GM21576 (cell line): Measurements from ENCODE around the gene ITPK1.

Experiments used
- ATAC-seq: cut with Tn5 transposase; IDR thresholded peaks from one replicate; pipeline ENCODE4 v1.9.1; 2021; ENCODE audit warnings: mild to moderate bottlenecking, moderate library complexity; ENCODE audit not compliant: unreplicated experiment

Gene ITPK1

GRCh38 chr14:92974541-92975345, 141.0 kb downstream of the ITPK1 start:
- ATAC-seq, result no peak

GRCh38 chr14:92973798-92974372, 141.8 kb downstream of the ITPK1 start:
- no peak for ATAC-seq

GRCh38 chr14:92973261-92973797, 142.4 kb downstream of the ITPK1 start:
- ATAC-seq, result no peak

GRCh38 chr14:92971601-92972180, 144.0 kb downstream of the ITPK1 start:
- no peak for ATAC-seq

GRCh38 chr14:92970271-92970670, 145.5 kb downstream of the ITPK1 start:
- no peak for ATAC-seq

GRCh38 chr14:92969871-92970270, 145.9 kb downstream of the ITPK1 start:
- ATAC-seq, result no peak

- no peak for ATAC-seq
Measured at GRCh38 chr14:92969430-92969829, 146.3 kb downstream of the ITPK1 start.

GRCh38 chr14:92968291-92969020, 147.3 kb downstream of the ITPK1 start:
- ATAC-seq, result no peak

GRCh38 chr14:92967346-92967926, 148.3 kb downstream of the ITPK1 start:
- no peak for ATAC-seq

GRCh38 chr14:92965281-92965680, 150.4 kb downstream of the ITPK1 start:
- ATAC-seq, result no peak

- no peak for ATAC-seq
Measured at GRCh38 chr14:92964124-92965109, 151.3 kb downstream of the ITPK1 start.

- ATAC-seq, result no peak
Measured at GRCh38 chr14:92963301-92964123, 152.2 kb downstream of the ITPK1 start.

GRCh38 chr14:92962831-92963095, 153.0 kb downstream of the ITPK1 start:
- ATAC-seq, result no peak

GRCh38 chr14:92962031-92962830, 153.5 kb downstream of the ITPK1 start:
- ATAC-seq, result no peak

GRCh38 chr14:92961567-92961855, 154.2 kb downstream of the ITPK1 start:
- no peak for ATAC-seq

- ATAC-seq, result no peak
Measured at GRCh38 chr14:92960706-92961566, 154.8 kb downstream of the ITPK1 start.
